ENCODE results near the gene CMTM4.

Gene CMTM4

GRCh38 chr16:66696669-66697630, at the start of gene CMTM4:
TSS of gene CMTM4 (minus strand) at chr16:66696743. CDS start at chr16:66696525, 218 bp downstream.
- peak; percentile 57 to 62 for DNase-seq

- no peak for DNase-seq
These were observed 49.5 kb upstream of the CMTM4 start for GRCh38 chr16:66746048-66746447.

GRCh38 chr16:66741950-66742808, 45.6 kb upstream of the CMTM4 start:
- DNase-seq, result no peak

GRCh38 chr16:66741169-66741900, 44.8 kb upstream of the CMTM4 start:
- DNase-seq, result no peak

DNA sequence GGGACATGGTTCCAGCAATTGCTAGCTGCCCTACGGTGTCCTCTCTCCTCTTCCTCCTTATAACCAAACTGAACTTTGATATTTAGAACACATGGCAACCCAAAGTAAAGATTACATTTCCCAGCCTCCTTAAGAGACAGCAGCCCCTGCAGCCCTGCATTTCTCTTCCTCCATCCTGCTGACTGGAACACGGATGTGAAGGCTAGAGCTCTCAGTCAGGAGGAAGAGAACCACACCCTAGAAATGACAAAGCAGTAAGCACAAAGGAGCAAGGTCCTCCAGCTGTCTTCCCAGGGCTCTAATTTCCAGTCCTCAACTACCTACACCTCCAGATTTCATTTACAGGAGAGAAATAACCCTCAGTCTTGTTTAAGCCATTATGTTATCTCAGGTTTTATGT, 44.0 kb upstream of the CMTM4 start:
- DNase-seq, result no peak

DNA sequence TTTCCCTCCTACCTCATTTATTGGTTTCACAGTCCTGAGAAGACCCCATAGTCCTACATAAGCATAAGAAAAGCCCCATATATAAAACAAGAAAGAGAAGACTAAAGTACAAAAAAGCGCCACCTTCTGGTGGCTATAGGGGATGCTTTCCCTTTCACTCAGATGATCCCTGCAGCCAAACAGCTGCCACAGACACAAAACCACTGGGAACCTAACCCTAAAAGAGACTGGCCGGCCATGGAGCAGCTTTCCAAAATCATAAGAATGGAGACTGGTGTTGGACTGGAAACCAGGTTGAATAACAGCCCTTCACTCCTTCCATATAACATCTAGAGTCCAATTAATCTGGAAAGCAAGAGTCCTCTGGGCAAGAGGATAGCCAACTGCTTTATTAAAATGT, 43.5 kb upstream of the CMTM4 start:
- peak; percentile 3 to 20 for DNase-seq

GRCh38 chr16:66735891-66736290, 39.3 kb upstream of the CMTM4 start:
- no peak for DNase-seq

DNA sequence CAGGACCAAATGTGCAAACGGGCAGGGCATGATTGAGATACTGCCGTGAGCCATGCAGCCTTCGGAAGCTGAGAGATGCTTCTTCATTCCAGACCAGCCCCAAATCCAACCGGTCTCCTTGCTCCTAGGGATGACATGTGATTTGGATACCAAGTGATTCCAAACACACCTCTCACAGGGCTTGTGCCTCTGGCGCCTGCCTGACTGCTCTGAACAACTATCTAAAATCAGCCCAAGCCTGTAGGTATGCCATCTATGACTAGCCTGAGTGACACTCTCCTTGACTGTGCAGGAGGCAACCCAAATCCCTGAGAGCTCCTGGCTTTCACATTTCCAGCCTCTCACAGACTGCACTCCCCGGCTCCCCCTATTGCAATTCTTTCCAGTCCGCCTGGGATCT, 34.6 kb upstream of the CMTM4 start:
- no peak for DNase-seq

DNA sequence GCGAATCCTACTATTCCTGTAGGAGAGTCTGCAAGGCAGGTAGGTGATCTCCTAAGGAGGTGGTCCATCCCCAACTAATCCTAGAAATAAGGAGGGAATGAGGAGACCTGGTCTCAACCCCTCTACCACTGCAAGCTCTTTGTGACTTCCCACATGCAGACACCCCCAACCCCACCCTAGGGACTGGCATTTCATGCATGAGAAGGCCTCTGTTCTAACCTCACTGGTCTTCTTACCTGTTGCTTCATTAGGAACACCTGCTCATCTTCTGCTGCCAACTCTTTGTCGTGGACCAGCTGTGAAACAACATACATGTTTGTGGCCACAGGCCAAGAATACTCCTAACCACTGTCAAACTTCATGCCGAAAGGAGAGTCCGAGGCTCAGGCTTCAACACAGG, 32.3 kb upstream of the CMTM4 start:
- no peak for DNase-seq

- no peak for DNase-seq
These were observed 31.7 kb upstream of the CMTM4 start for GRCh38 chr16:66728117-66728787.

DNA sequence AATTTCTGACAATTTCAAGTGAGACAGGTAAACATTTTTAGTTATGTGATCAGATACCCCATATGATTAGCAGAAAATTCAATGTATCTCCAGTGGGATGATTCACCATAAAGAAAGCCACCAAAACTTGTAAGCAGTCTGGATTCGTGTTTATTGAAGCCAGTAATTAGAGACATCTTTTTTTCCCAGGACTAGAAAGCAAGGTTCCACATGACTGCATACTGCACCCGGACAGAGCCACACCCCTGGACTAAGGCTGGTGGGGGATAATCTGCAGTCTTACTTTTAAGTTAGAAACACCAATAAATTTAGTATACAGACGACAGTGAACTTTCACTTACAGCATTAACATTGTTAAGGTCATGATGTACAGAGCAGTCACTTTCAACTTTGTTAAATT, 24.2 kb upstream of the CMTM4 start:
- DNase-seq, result no peak

DNA sequence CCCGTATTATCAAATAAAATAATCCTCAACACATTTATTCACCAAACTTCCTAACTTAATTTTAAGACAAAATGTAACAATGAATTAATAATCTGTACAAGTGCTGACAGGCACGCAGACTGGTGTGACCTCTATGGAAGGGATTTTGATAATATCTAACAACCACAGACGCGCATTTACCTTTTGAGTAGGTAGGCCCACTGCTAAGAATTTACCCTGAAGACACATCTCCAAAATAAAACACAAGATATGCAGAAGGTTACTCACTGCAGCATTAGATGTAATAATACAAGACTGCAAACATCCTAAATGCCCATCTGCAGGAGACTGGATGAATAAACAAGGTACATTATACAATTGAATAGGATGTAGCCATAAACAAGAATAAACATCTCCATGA, 22.7 kb upstream of the CMTM4 start:
- DNase-seq, result no peak

DNA sequence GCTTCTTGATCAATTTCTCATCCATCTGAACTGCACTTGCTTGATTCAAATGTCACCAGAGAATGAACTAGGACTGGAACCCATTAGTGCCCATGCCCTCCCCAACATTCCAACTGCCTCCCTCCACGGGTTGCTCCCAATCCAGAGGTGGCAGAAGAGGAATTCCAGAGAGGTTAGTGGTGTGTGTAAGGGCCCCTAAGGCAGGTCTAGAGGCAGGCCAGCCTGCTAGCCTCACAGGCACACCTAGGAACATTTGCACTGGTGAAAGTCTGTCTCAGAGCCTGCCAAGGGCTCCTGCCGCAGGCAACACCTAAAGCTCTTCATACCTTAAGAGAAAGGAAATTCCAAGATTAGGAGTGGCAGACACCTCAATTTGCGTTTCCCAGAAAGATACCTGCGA, 21.2 kb upstream of the CMTM4 start:
- no peak for DNase-seq

GRCh38 chr16:66717112-66717675, 20.7 kb upstream of the CMTM4 start:
- DNase-seq, result no peak

DNA sequence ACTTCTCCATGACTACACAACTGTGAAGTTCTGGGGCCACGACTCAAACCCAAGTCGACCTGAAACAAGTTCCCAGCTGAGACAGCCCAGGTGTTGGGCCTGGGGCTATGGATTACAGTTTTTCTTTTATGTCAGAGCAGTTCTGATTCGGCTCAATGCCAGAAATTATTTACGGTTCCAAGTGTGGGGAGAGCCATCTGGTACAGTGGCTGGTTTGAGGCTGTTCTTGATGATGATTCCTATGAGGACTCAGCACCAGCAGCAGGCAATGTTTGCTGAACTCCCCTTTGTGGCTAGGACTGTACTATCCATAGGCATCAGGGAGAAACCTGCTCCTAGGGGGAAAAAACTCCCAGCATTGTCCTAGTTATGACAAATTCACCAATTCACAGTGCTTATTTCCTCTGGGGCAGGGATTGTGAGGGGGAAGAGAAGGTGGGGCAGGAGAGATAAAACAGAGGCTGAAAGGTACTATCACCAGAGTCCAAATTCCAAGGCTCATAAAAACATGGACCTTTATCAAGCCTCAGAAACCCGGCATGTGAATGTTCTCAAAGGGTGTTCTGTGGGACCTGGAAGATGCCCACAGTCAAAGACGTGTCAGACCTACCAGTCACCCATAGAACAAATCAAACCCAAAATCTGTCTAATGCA, 18.2 kb upstream of the CMTM4 start:
- no peak for DNase-seq

DNA sequence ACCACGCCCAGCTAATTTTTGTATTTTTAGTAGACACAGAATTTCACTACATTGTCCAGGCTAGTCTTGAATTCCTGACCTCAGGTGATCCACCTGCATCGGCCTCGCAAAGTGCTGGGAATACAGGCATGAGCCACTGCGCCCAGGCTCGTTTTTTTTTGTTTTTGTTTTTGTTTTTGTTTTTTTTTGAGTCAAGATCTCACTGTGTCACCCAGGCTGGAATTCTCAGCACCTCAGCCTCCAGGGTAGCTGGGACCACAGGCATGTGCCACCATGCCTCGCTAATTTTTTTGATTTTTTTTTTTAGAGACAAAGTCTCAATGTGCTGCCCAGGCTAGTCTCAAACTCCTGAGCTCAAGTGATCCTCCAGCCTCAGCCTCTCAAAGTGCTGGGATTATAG, 17.5 kb upstream of the CMTM4 start:
- no peak for DNase-seq

GRCh38 chr16:66713076-66713475, 16.5 kb upstream of the CMTM4 start:
- DNase-seq, result no peak

- no peak for DNase-seq
These were observed 16.0 kb upstream of the CMTM4 start for GRCh38 chr16:66712512-66712911.

- no peak for DNase-seq
These were observed 15.0 kb upstream of the CMTM4 start for GRCh38 chr16:66711581-66711980.

- no peak for DNase-seq
These were observed 9.9 kb upstream of the CMTM4 start for GRCh38 chr16:66706506-66706880.

DNA sequence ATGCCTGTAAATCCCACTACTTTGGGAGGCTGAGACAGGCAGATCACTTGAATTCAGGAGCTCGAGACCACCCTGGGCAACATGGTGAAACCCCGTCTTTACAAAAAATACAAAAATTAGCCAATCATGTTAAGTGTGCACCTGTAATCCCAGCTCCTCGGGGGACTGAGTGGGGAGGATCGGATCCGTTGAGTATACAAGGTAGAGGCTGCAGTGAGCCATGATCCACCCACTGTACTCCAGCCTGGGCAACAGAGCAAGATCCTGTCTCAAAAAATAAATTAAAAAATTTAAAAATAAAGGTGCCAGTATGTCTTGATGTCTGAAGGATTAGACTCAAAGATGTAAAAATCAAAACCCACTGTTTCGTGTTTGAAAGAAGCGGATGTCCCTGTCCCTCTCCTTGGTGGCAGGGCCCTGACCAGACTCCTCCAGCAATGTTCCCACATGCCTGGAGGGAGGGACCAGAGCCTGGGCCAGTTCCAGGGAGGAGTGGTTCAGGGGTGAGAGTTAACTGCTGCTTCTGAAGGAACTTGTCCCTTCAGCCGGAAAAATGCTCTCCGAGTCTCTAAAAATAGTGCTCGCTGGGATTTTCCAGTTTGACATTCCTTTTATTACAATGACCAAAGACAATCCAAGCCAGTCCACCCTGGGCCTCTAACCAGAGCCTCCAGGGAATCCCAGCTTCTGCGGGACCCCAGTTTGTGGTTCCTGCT, 9.4 kb upstream of the CMTM4 start:
- no peak for DNase-seq
